Stimulated activated CD8-positive, alpha-beta memory T cell treated with anti-CD3 and anti-CD28 coated beads, Interleukin-2, amount 100 ng/mL, for 48 hours (primary cell): ENCODE data around the gene NUP188.
"Not testable (repeated sequence)": the region's sequence is repeated elsewhere in the genome, so short reads cannot be mapped to it uniquely, and the experiment has no call there.

ENCODE experiments used
- DNase-seq, 2 donors: peaks; one replicate each; pipeline ENCODE4 v3.0.0-alpha.2; 2020; ENCODE audit warnings: low read depth in 2 of 2

NUP188 gene

DNA sequence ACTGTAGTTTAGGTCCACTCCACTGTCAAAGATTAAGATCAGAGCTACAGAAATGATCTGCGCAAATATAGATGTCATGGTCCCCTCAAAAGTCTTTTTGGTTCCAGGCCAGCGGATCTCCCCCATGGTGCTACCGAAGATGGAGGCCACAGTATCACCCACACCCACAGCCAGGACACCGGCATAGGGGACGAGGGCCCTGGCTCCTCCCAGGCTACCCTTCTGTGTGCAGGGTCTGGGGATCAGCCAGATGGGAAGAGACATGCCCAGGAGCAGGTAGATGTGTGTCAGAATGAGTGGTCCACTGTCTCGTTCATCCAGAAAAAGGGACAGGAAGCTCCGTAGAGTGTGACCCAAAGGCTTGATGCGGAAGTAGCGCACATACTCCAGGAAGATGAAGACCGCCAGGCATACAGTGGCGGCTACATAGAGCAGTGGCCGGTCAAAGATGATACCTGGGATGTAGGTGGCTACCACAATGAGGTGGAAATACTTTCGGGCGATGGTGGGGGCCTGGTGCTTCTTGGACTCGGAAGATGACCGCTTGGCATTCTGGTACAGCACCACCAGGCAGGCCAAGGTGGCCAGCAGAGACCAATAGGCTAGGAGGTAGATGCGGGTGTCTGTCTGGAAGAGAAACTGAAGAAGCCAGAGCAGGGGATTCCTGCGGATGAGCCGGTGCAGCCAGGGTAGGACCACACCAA lies 1.5 kb upstream of the NUP188 start:
- DNase-seq, result no peak

- no peak for DNase-seq
These were observed 775 bp upstream of the NUP188 start for GRCh38 chr9:128946571-128947276.

- no peak for DNase-seq
These were observed 297 bp upstream of the NUP188 start for GRCh38 chr9:128947277-128947526.

DNA sequence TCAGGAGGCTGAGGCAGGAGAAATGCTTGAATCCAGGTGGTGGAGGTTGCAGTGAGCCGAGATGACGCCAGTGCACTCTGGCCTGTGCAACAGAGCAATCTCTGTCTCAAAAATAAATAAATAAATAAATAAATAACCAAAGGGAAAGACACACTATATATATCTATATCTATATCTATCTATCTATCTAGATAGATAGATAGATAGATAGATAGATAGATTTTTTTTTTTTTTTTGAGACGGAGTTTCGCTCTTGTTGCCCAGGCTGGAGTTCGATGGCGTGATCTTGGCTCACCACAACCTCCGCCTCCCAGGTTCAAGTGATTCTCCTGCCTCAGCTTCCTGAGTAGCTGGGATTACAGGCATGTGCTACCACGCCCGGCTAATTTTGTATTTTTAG lies 13.9 kb downstream of the NUP188 start:
- DNase-seq, result not testable (repeated sequence)

- DNase-seq, result no peak
These were observed 22.0 kb downstream of the NUP188 start for GRCh38 chr9:128969491-128969890.

- no peak for DNase-seq
These were observed 25.5 kb downstream of the NUP188 start for GRCh38 chr9:128972956-128973355.

DNA sequence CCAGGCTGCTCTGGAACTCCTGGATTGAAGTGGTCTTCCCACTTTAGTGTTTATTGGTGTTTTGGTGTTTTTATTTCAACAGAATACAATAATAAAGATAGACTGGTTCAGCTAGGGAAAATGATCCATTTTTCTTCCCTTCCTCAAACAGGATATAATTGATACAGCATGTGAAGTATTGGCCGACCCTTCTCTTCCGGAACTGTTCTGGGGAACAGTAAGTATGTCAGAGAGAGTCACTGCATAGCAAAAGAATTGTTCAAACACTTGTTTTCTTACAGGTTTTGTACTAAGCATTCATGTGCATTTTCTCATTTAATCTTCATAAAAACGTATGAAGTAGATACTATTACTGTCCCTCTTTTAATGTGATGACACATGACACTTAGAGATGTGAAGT lies 31.6 kb downstream of the NUP188 start:
- no peak for DNase-seq

DNA sequence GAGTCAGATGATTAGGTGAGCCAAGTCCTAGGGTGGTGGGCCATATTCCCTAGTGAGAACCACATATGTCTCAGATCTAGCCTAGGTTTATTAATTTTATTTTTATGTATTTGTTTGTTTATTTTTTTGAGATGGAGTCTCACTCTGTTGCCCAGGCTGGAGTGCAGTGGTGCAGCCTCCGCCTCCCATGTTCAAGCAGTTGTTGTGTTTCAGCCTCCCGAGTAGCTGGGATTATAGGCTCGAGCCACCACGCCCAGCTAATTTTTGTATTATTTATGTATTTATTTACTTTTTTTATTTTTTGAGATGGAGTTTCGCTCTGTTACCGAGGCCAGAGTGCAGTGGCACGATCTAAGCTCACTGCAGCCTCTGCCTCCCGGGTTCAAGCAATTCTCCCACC lies 36.0 kb downstream of the NUP188 start:
- DNase-seq, result no peak

- no peak for DNase-seq
These were observed 39.2 kb downstream of the NUP188 start for GRCh38 chr9:128986671-128987070.

DNA sequence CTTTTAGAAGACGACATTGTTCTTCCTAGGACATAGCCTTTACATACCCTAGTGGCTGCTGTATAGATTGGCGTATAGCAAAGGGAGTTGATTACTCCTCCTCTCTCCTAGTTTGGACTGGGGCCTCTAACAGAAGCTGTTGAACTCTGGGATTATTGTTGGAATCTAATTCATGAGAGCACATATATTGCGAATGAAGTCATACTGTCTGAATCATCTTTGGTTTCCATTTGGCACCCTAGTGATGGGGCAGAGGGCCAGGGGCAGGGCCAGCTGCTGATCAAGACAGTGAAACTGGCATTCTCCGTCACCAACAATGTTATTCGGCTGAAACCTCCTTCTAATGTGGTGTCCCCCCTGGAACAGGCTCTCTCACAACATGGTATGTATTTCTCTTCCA lies 40.3 kb downstream of the NUP188 start:
- no peak for DNase-seq

GRCh38 chr9:128992995-128993394 lies 45.5 kb downstream of the NUP188 start:
- no peak for DNase-seq

DNA sequence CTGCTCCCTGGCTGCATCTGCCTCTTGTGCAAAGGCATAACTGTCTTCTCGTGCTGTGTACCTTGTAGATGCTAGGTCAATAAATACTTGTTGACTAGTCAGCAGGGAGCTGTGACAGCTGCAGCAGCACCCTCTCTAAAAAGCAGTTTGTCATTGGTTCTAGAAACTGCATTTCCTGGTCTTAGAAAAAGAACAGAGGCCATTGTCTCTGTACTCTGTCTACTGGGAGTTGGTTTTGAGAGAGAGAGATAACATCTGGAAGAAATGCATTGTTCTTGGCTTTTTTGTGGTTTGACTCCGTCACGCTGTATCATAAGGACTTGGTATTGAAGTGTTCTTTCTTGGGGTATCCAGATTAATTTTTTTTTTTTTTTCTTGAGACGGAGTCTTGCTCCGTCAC lies 48.3 kb downstream of the NUP188 start:
- no peak for DNase-seq

- DNase-seq, result no peak
These were observed 51.0 kb downstream of the NUP188 start for GRCh38 chr9:128998462-128998861.

DNA sequence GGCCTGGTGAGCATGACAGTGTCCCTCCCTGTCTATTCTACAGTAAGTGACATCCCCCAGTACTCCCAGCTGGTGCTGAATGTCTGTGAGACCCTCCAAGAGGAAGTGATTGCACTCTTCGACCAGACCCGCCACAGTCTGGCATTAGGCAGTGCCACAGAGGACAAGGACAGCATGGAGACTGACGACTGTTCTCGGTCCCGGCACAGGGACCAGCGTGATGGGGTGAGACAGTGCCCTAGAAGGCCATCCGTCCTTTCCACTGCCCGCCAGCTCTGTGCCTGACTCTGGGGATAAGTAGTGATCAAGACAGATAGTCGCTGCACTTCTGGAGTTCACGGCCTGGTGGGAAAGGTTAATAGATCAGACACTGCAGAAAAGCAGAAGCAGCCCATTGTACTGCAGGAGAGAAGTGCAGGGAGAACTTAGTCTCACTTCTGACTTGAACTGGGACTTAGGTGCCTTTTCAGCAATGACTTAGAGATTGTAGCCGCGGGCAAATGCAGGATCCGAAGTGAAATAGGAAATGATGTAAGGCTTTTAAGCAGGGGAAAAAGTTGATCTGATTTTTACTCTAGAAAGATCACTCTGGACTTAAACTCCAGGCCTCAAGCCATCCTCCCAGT lies 52.2 kb downstream of the NUP188 start:
- DNase-seq, result no peak

GRCh38 chr9:129001504-129002325 lies 54.2 kb downstream of the NUP188 start:
- DNase-seq, result no peak

GRCh38 chr9:129002992-129003391 lies 55.5 kb downstream of the NUP188 start:
- DNase-seq, result no peak

- DNase-seq, result not testable (repeated sequence)
These were observed 56.7 kb downstream of the NUP188 start for GRCh38 chr9:129004173-129004572.

DNA sequence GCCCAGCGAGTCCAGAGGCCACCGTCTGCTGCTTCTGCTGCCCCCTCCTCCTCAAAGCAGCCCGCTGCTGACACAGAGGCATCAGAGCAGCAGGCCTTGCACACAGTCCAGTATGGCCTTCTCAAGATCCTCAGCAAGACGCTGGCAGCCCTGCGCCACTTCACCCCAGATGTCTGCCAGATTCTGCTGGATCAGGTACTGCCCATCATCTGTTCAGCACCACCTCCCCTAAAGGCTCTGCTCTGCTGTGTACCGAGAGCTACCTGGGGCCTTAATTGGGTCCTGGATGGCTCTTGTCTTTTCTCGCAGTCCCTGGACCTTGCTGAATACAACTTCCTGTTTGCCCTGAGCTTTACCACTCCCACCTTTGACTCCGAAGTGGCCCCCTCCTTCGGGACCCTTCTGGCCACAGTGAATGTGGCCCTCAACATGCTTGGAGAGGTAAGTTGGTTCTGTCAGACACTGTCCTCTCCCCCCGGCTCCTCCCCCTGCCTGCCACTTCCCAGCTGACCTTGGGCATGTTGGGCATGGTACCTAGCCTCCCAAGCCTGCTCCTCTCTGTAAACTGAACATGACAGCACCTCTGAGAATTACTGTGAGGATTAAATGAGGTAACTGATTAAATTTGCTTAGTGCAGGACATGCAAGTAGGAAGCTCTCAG lies 58.0 kb downstream of the NUP188 start:
- DNase-seq, result no peak

DNA sequence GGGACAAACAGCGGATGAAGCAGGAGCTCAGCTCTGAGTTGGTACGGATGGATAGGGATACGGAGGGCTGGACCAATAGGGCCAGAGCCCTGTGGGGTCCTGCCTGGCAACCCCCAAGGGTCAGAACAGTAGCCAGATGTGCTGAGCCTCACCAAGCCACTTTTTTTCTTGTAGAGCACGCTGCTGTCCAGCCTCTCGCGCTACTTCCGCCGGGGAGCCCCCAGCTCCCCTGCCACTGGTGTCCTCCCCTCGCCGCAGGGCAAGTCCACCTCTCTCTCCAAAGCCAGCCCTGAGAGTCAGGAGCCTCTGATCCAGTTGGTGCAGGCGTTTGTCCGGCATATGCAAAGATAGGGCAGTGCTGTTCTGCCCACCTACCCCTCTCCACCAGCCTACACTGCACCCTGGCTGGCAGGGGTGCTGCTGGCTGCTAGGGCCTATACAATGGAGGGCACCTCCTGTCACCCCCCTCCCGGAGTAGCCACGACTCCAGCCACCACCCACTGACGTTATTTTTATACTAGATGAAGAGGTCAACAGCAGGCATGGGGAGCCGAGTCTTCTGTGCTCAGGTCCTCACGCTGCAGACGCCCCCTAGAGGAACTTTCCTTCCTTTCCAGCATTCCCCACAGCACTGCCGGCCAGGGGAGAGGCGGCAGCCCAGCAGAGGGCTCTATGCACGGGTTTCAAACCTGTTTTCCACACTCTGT lies 59.0 kb downstream of the NUP188 start:
- peak; percentile 19 to 25 for DNase-seq

DNA sequence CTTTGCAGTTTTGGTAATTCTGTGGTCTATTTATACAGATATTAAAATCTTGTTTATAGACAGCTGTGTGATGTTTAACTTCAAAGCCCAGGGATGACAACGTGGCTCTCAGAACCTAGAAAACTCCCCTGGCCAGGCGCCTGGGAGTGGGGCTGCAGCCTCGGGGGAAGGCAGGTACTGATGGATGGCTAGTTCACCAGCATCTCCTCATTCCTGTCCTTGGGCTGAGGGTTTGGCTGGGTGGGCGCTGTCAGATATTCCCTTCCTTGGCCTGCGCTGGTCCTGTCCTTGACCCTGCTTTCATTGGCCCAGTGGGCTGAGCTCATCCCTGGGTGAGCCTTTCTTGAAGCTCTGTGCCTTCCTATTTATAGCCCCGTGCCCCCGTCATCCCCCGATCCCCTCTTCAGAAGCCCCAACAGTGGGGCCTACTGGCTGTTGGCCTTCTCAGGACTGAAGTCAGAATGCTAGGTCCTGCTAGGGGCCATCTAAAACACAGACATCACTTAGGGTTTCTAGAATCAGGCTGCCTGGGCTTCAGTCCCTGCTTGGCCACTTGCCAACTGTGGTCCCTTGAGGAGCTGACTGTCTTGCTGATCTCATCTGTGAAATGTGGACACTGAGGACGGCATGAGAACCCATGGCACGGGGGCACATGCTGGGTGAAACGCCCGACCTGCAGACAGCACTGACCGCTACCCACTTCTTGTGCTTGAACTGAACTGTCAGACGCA lies 59.7 kb downstream of the NUP188 start:
- DNase-seq, result no peak
